Astrocyte of the cerebellum (primary cell): ENCODE results near the gene PRKCZ.

ENCODE experiments used
- DNase-seq: peaks from one replicate; pipeline ENCODE4 v3.0.0-alpha.2; 2011; ENCODE audit warnings: low read depth
- H3K4me3 ChIP-seq: 2 replicates; pipeline ENCODE4 v1.5.1; 2011; ENCODE audit warnings: mild to moderate bottlenecking, low read depth, low read length, moderate library complexity
- CTCF ChIP-seq: IDR thresholded peaks from 2 replicates; pipeline ENCODE4 v1.5.1; 2012; ENCODE audit warnings: low read length, low read depth, moderate library complexity, mild to moderate bottlenecking; ENCODE audit errors: missing control alignments
- in situ Hi-C: cut with HindIII; loops from 2 replicates; pipeline ENCODE4 v1.10.0; 2017; ENCODE audit warnings: low sequenced_read_pairs

Gene PRKCZ

GRCh38 chr1:2049225-2049717 is 940 bp upstream of the PRKCZ start:
- no peak overlapping the region for H3K4me3 ChIP-seq
- DNase-seq = no peak
- in situ Hi-C loops = no loop called here
- TF ChIP-seq CTCF = peak; percentile 28

GRCh38 chr1:2050461-2050792 is 216 bp downstream of the PRKCZ start:
- H3K4me3 ChIP-seq = peak overlapping the region; percentile 24
- DNase-seq = no peak
- in situ Hi-C loops = no loop called here
- no peak for TF ChIP-seq CTCF

DNA sequence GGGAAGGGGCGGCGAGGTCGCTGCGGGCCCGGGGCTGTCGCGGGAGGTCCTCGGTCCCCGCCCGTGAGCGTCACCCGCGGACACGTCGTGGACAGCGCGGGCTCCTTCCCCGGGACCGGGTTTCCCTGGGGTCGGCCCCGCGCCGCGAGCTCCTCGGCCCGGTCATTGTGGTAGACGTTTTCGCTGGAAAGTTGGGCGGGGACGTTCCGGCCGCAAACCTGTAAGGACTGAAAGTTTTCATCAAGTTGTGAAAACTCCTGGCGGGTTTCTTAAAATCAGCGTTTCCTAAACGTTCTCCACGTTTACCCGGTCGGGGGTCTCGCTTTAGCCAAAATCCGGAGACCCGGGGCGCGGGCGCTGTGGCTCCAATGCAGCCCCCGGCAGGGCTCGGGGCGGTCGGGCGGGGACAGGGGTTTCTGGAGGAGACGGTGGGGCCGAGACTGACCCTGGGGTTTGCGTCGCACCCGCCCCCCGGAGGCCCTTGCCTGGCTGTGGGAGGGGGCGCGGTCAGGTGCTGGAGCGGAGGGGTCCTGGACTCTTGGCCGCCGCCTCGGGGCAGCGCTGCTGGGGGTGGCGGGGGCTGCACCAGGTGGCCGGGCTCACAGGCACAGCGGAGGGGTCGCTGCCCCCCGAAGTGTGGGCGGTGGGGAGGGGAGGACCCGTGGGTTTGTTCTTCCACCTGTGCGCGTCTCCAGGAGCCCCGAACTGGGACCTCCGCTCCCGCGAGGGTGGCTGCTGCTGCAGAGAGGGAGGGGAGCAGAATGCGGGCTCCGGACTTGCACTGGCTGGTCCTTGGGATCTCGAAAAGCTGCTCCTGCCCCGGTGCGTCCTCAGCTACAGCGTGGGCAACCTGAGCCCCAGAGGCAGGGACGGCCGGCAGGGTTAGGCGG is 827 bp downstream of the PRKCZ start:
- H3K4me3 ChIP-seq = peak overlapping the region; percentile 24
- TF ChIP-seq CTCF = no peak
- DNase-seq = no peak
- in situ Hi-C loops = no loop called here

- in situ Hi-C loops = no loop called here
- H3K4me3 ChIP-seq = no peak overlapping the region
- DNase-seq = no peak
- TF ChIP-seq CTCF = no peak
Measured at GRCh38 chr1:2052054-2052679, 2.0 kb downstream of the PRKCZ start.

- no peak for DNase-seq
- in situ Hi-C loops = no loop called here
- no peak overlapping the region for H3K4me3 ChIP-seq
- TF ChIP-seq CTCF = no peak
Measured at GRCh38 chr1:2052756-2053155, 2.5 kb downstream of the PRKCZ start.

DNA sequence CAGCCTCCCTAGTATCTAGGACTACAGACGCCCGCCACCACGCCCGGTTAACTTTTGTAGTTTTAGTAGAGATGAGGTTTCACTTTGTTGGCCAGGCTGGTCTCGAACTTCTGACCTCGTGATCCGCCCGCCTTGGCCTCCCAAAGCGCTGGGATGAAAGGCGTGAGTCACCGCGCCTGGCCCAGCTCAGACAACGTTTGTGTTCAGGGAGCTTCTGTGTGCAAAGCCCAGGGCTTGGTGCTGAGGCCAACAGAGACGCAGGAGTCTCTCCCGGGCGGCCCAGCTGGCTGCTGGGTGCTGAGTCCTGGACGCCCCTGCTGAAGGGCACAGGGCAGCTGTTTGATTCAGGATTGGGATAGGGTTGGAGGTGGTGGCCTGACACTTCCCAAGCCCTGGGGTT is 3.0 kb downstream of the PRKCZ start:
- in situ Hi-C loops = no loop called here
- TF ChIP-seq CTCF = no peak
- no peak for DNase-seq
- H3K4me3 ChIP-seq = no peak overlapping the region
